CD4-positive, alpha-beta T cell treated with Interleukin-4 for 4 hours (primary cell): ENCODE data around the gene TBXA2R.
"Not testable (repeated sequence)": the region's sequence is repeated elsewhere in the genome, so short reads cannot be mapped to it uniquely, and the experiment has no call there.

Experiments
- DNase-seq: peaks from one replicate; pipeline ENCODE4 v3.0.0-alpha.2; 2020

The TBXA2R gene

DNA sequence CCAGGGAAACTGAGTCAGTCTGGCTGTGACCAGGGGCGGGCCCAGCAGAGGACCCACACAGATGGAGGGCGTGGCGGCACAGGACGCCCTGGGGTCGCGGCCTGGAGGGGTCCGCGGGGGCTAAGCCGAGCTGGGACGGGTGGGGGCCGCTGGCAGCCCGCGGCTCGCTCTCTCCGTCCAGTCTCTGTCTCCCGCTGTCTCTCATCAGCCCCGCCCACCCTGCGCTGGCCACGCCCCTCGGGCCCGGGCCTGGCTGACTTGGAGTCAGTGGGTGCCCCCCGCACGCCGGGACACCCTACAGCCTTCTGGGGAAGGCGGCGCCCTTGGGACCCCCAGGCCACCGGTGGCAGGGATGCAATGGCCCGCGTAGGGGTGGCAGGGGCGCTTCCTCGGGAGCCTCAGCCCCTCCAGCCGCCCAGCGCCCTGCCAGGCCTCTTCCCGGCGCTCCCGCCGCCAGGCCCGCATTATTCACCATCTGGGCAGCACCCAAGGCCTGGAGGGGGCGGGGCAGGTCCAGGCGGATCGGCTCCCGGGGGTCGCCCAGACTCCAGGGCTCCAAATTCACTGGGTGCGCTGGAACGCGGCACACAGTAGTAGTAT, at the start of gene TBXA2R:
TSS of gene TBXA2R (minus strand) at position 186 of the 600 bp plus-strand sequence. CDS start 6,241 bp downstream, outside the sequence.
- DNase-seq, result no peak

DNA sequence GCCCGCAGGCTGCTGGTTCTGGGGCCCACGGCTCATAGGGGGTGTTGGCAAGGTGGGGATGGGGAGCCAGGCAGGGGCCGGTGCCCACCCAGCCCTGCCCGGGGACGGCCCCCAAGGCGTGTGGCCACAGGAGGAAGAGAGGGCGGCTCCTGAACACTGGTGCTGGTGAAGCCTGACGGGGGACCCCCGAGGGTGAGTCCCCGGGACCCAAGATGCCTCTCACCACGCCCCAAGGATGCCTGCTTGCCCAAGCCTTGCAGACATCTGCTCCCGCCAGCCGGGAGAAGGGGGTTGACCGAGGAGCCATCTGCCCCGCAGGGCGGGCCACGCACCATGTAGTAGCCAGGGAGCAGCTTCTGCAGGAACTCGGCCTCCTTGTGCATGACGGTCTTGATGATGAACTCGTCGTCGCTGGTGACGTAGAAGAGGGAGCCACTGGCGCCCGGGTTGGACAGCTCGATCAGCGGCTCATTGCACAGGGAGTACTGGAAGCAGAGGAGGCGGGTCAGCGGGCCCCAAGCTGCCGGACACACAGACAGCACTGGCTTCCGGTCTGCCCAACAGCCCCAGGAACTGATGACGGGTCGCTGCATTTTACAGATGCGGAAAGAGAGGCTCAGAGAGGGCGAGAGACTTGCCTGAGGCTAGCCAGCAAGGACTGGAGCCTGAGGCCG, 49.5 kb upstream of the TBXA2R start:
- DNase-seq, result no peak

GRCh38 chr19:3655402-3656072, 48.9 kb upstream of the TBXA2R start:
- DNase-seq, result no peak

DNA sequence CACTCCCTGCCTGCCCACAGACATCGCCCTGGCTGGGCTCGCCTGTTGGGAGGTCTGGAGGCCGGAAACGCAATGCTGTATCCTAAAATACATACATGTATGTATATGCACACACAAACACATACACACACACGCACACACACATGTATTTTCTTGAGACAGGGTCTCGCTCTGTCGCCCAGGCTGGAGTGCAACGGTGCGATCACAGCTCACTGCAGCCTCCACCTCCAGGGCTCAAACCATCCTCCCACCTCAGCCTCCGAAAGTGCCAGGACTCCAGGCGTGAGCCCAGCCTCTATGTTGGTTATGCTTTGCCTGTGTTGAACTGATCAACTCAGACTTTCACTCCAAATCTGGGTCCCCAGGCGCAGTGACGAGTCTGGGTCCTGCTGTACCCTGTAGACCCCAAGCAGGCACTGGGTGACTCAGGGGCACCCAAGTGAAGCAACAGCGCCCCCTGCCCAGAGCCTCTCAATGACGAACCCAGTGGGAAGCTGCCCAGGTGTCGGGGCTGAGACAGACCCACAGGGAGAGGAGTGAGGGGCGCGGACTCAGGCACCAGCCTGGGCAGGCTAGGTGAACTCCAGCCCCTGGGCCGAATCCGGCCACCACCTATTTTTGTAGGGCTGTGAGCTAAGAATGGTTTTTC, 47.3 kb upstream of the TBXA2R start:
- DNase-seq, result no peak

DNA sequence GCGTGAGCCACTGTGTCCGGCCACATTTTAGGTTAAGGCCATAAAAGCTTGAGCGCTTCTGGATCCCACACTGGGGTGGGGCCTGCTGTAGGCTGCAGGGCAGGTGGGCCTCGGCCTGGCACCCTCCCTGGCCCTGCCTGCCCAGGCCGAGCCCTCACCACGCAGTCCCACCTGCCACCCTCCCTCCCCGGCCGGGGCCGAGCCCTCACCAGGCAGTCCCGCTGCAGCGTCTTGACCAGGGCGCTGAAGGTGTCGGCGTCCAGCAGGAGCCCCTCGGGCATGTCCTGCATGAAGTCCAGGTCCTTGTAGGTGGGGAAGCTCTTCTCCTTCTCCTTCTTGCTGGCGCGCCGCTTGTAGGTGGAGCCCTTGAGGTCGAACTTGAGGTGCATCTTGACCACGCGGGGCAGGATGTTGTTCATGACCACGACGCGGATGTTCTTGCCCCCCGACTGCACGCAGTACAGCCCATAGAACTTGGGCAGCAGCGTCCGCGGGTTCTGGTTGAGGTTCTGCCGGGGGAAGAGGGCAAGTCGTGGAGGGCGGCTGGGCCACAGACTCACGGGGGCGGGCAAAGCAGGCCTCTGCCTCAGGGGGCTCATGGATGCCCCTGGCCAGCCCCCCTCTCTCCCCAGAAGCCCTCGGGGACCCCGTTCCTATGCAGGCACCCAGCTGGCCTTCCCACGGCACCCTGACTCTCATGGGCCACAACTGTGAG, 46.6 kb upstream of the TBXA2R start:
- no peak for DNase-seq

- no peak for DNase-seq
These were observed 45.7 kb upstream of the TBXA2R start for GRCh38 chr19:3652422-3652821.

DNA sequence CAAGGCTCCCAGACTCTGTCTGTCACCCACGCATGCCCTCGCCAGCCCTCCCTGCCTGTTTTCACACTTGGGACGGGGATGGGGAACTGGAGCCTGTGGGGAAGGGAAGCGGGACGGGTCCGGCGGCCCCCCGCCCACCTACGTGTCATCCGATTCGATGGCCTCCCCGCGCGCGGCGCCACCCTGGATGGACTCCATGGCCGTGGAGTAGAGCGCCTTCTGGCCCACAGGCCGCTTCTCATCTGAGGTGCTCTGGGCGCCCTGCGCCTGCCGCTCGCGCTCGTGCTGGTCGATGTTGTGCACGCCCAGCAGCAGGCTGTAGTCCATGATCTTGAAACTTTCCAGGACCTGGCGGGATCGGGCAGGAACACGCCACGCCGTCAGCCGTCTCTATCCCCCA, 45.0 kb upstream of the TBXA2R start:
- DNase-seq, result no peak

GRCh38 chr19:3649888-3650287, 43.2 kb upstream of the TBXA2R start:
- DNase-seq, result no peak

GRCh38 chr19:3648037-3648905, 41.6 kb upstream of the TBXA2R start:
- no peak for DNase-seq

DNA sequence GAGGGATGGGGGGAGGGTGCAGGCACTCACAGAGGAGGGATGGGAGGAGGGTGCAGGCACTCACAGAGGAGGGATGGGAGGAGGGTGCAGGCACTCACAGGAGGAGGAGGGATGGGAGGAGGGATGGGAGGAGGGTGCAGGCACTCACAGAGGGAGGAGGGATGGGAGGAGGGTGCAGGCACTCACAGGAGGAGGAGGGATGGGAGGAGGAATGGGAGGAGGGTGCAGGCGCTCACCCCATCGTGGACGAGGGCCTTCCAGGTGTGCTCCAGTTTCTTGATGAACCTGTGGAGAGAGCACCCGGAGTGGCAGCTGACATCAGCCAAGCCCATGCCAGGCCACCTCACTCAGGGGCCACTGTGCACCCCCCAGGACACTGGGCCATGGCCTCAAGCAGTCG, 40.4 kb upstream of the TBXA2R start:
- not testable (repeated sequence) for DNase-seq

DNA sequence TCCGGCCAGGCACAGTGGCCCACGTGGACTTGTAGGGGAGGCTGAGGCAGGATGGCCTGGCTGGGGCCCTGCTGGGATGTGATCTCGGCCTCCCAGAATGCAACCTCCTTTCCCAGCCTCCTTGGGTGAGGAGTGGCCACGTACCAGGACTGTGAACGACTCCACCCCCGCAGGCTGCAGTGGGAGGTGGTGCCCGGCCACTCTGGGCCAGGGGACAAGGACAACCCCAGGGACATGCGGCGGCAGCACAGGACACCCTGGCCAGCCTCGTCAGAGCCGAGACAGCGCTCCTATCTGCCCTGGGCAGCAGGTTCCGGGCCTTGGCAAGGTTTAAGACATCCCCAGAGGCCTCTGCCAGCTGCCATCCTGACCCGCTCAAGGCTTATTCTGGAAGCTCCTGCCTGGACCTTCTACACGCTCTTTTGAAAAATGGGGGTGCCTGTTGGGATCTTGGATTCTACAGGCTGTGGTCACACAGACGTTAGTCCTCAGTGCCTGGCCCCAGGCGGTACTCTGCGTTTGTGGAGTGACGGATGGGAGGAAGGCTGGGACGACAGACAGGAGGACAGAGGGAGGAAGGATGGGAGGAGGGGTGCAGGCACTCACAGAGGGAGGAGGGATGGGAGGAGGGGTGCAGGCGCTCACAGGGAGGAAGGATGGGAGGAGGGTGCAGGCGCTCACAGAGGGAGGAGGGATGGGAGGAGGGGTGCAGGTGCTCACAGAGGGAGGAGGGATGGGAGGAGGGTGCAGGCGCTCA, 39.8 kb upstream of the TBXA2R start:
- DNase-seq, result no peak

- DNase-seq, result no peak
These were observed 39.1 kb upstream of the TBXA2R start for GRCh38 chr19:3645726-3646125.

DNA sequence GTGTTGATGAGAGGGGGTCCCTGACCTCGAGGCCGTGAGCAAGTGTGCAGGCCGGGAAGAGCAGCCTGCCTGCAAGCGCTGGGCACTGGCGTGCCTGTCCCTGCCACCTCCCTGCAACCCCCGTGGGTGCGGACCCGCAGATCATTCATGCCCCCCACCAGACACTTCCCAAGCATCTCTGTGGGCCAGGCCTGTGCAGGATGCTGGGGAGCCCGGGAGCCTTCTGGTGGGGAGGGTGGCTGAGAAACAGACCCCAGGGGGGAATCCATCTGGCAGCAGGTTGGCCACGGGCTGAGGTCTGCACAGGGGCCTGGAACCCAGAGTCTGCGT, 38.4 kb upstream of the TBXA2R start:
- DNase-seq, result no peak

GRCh38 chr19:3644351-3645066, 37.8 kb upstream of the TBXA2R start:
- no peak for DNase-seq

GRCh38 chr19:3643674-3644313, 37.1 kb upstream of the TBXA2R start:
- no peak for DNase-seq

DNA sequence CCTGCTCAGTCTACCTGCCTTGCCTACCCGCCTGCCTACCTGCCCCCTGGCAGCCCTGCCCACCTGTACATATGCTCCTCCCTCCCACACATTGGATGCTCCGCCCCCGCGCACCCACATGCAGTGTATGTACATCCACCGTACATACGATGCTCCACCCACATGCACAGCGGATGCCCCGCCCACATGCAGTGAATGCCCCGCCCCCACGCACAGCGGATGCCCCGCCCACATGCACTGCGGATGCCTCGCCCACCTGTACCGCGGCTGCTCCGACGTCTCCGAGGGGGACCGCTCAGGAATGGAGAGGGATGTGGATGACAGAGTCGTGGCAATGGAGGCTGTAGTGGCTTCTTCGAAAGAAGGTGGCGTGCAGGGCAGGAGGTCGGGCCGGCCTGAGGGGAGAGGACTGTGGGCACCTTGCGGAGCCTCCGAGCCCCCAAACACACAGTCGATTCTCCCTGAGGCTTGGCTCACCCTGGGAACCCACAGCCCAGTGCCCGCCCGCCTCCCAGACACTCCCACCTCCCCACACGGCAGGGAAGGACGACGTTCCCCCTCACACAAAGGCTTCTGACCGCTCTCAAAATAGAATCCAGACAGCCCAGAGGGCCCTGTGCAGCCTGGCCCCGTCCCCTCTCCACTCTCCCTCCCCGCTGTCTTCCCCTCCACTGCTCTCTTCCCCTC, 36.5 kb upstream of the TBXA2R start:
- DNase-seq, result no peak

GRCh38 chr19:3642296-3642695, 35.6 kb upstream of the TBXA2R start:
- DNase-seq, result no peak

DNA sequence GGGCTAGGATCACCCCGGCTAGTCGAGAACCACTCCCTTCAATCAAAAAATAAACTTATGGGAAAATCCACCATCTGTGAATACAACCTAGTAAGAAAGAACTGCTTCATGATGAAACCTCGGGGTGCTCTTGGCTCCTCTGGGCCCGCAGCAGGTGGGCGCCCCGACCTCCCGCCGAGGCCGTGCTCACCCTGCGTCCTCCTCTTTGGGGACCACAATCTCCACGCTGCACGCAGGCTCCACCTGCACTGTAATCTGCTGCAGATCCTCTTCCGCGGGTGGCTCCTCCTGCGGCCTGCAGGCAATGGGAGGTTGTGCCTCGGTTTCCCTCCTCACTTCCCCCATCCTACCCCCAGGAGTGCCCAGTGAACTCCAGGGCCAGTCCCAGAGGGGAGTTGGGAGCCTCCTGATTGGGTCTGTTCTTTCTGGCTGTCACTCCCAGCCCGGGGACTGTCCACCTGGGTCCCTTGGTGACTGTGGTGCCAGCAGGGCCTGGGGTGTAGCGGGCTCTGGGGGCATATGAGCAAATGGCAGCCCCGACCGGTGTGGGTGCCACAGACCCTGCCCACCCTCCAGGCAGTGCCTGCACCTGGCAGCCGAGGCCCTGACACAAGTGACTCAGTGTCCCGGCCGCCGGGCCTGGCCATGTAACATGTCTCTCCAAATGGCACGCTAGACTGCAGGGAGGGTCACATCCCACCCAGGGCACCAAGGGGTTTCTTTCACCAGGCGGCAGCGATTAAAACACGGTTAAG, 35.0 kb upstream of the TBXA2R start:
- DNase-seq, result no peak

- DNase-seq, result no peak
These were observed 32.8 kb upstream of the TBXA2R start for GRCh38 chr19:3639479-3639878.
